C4-2B (cell line): ENCODE results near the gene FBL.

Experiments
- ZFX ChIP-seq: fragments of 450-650 bp; IDR thresholded peaks from 2 replicates; pipeline ENCODE4 v1.6.1; 2017
- TF ChIP-seq, protein P1 (sequence below): fragments of 450-650 bp; conservative IDR thresholded peaks from 2 replicates; pipeline ENCODE4 v1.5.1; 2017; ENCODE audit warnings: mild to moderate bottlenecking

DNA sequence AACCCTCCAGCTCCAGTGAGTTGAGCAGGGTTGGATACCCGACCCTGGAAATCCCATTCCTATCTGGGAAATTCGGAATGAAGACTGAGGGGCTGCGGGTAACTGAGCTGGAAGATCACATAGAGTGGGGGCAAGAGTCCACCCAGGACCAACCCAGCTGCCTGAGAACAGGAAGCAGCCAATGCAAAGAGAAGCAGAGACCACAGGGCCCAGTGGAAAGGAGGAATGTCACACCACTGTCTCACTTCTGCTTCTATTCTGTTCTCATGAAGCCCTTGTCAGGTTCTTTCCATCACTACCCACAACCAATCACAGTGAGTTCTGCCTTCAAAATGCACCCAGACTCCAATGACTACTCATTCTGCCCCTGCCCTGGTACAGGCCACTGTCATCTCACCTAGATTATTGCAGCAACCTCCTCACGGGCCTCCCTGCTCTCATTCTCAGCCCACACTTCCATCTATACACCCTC lies 27.5 kb downstream of the FBL start:
- TF ChIP-seq, protein P1, sequence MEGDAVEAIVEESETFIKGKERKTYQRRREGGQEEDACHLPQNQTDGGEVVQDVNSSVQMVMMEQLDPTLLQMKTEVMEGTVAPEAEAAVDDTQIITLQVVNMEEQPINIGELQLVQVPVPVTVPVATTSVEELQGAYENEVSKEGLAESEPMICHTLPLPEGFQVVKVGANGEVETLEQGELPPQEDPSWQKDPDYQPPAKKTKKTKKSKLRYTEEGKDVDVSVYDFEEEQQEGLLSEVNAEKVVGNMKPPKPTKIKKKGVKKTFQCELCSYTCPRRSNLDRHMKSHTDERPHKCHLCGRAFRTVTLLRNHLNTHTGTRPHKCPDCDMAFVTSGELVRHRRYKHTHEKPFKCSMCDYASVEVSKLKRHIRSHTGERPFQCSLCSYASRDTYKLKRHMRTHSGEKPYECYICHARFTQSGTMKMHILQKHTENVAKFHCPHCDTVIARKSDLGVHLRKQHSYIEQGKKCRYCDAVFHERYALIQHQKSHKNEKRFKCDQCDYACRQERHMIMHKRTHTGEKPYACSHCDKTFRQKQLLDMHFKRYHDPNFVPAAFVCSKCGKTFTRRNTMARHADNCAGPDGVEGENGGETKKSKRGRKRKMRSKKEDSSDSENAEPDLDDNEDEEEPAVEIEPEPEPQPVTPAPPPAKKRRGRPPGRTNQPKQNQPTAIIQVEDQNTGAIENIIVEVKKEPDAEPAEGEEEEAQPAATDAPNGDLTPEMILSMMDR = no peak
- no peak for TF ChIP-seq ZFX
